PC-3 (cell line): ENCODE results near the gene MXRA7. TPM values are rescaled to one million over a fixed set of nuclear protein-coding genes. Genes with fewer than 3 reads are reported as not detected.

ENCODE experiments used
- ATAC-seq: fragments of 200-7000 bp; cut with Tn5 transposase; 2 replicates; pipeline ENCODE4 v1.9.1; 2020; ENCODE audit warnings: mild to moderate bottlenecking, moderate library complexity
- BruUV-seq: library from RNA; stranded (reverse); fragments of 400-500 nt; replicated peaks from 2 replicates; lab custom pipeline; 2021; lab: Mats Ljungman, UMichigan
- CTCF ChIA-PET: fragments of 300-600 bp; sonication (Branson Sonifier 250); formaldehyde crosslinking; loops from one replicate; lab custom pipeline; 2022; ENCODE audit warnings: antibody characterized with exemption; lab: Charles Lee
- POLR2A ChIA-PET: fragments of 300-600 bp; sonication (Branson Sonifier 250); formaldehyde crosslinking; loops from one replicate; lab custom pipeline; 2022; ENCODE audit warnings: antibody characterized with exemption; ENCODE audit not compliant: unreplicated experiment; lab: Charles Lee
- DNase-seq: peaks from one replicate; pipeline ENCODE4 v3.0.0-alpha.2; 2015
- H2AFZ ChIP-seq: fragments of 300-600 bp; sonication (generic); 2 replicates; pipeline ENCODE4 v1.6.0; 2016; ENCODE audit warnings: antibody characterized with exemption, low read length
- H3F3A ChIP-seq: fragments of 300-600 bp; sonication (generic); one replicate; pipeline ENCODE4 v1.6.0; 2017; ENCODE audit warnings: antibody characterized with exemption, low read length, control low read depth, mild to moderate bottlenecking; ENCODE audit not compliant: unreplicated experiment
- H3K27ac ChIP-seq: fragments of 300-600 bp; sonication (generic); 2 replicates; pipeline ENCODE4 v1.5.1; 2016; ENCODE audit warnings: mild to moderate bottlenecking, low read length
- H3K27me3 ChIP-seq: fragments of 300-600 bp; sonication (generic); 2 replicates; pipeline ENCODE4 v1.6.1; 2016; ENCODE audit warnings: low read length, mixed read lengths
- H3K36me3 ChIP-seq: fragments of 300-600 bp; sonication (generic); 2 replicates; pipeline ENCODE4 v1.6.1; 2016; ENCODE audit warnings: low read depth, mixed run types, low read length, mixed read lengths
- H3K4me1 ChIP-seq: fragments of 300-600 bp; sonication (generic); 2 replicates; pipeline ENCODE4 v1.5.1; 2016; ENCODE audit warnings: low read length; ENCODE audit not compliant: insufficient read depth
- H3K4me2 ChIP-seq: fragments of 300-600 bp; sonication (generic); 2 replicates; pipeline ENCODE4 v1.6.0; 2016; ENCODE audit warnings: low read length
- H3K4me3 ChIP-seq: fragments of 300-600 bp; sonication (generic); 2 replicates; pipeline ENCODE4 v1.5.1; 2016; ENCODE audit warnings: mild to moderate bottlenecking, low read length, mixed read lengths
- H3K79me2 ChIP-seq: fragments of 300-600 bp; sonication (generic); 2 replicates; pipeline ENCODE4 v1.6.1; 2017; ENCODE audit warnings: low read length, mixed read lengths
- H3K9ac ChIP-seq: fragments of 300-600 bp; sonication (generic); 2 replicates; pipeline ENCODE4 v1.6.0; 2016; ENCODE audit warnings: mild to moderate bottlenecking, low read length
- H3K9me2 ChIP-seq: fragments of 300-600 bp; sonication (generic); replicated peaks from 2 replicates; pipeline ENCODE4 v1.6.1; 2016; ENCODE audit warnings: mixed run types, low read length, mixed read lengths
- H3K9me3 ChIP-seq: fragments of 300-600 bp; sonication (generic); 2 replicates; pipeline ENCODE4 v1.6.1; 2016; ENCODE audit warnings: low read length, mixed read lengths
- H4K20me1 ChIP-seq: fragments of 300-600 bp; sonication (generic); 2 replicates; pipeline ENCODE4 v1.6.1; 2016; ENCODE audit warnings: low read length, mixed read lengths
- CTCF ChIP-seq: fragments of 300-600 bp; sonication (generic); conservative IDR thresholded peaks from 2 replicates; pipeline ENCODE4 v1.5.1; 2017; ENCODE audit warnings: antibody characterized with exemption, low read depth, mild to moderate bottlenecking, low read length
- EZH2 ChIP-seq: fragments of 300-600 bp; sonication (generic); IDR thresholded peaks from one replicate; pipeline ENCODE4 v1.6.1; 2017; ENCODE audit warnings: antibody characterized with exemption, mild to moderate bottlenecking, low read length; ENCODE audit not compliant: unreplicated experiment
- EZH2phosphoT487 ChIP-seq: fragments of 300-600 bp; sonication (generic); IDR thresholded peaks from 2 replicates; pipeline ENCODE4 v1.6.1; 2018; ENCODE audit warnings: mild to moderate bottlenecking, antibody characterized with exemption, low read length, borderline replicate concordance
- intact Hi-C: fragments of 100-400 bp; cut with micrococcal nuclease; formaldehyde crosslinking; loops from 2 replicates; pipeline ENCODE4 v1.9.0; 2023
- total RNA-seq: library from RNA; depleted of rRNA; stranded (reverse); fragments of >200 nt; gene quantifications from 2 replicates; pipeline ENCODE4 v1.2.3, GENCODE V29; 2014

The MXRA7 gene
- total RNA-seq, 1 experiment from 2014 or later: 98.3 TPM

- no TSS peak for BruUV-seq
- no peak for DNase-seq
- no peaks in the 10 kb centered on the region for H3F3A ChIP-seq
- H3K79me2 ChIP-seq: peaks cover 37% of the 10 kb centered on the region
- no peaks in the 10 kb centered on the region for H3K9me2 ChIP-seq
- no peak for ATAC-seq
- H3K4me1 ChIP-seq: peaks cover 6% of the 10 kb centered on the region
- H3K36me3 ChIP-seq: peaks cover 69% of the 10 kb centered on the region
- no peak overlapping the region for H3K27ac ChIP-seq
- H3K9me3 ChIP-seq: no peaks in the 10 kb centered on the region
- no peak overlapping the region for H3K4me2 ChIP-seq
- H3K27me3 ChIP-seq: no peaks in the 10 kb centered on the region
- no peak overlapping the region for H3K9ac ChIP-seq
- no peak overlapping the region for H2AFZ ChIP-seq
- intact Hi-C loops: no loop called here
- ChIA-PET POLR2A (interaction anchor here (0.5 kb wide), 1 partner anchor 27 kb away, joined by 8 read pairs; no protein-coding TSS in a partner anchor), CTCF (no interaction called here)
- TF ChIP-seq CTCF (no peak), EZH2phosphoT487 (no peak), EZH2 (no peak)
- no peak overlapping the region for H3K4me3 ChIP-seq
- no peaks in the 10 kb centered on the region for H4K20me1 ChIP-seq
Measured at GRCh38 chr17:76720211-76720610, 9.4 kb upstream of the MXRA7 start.

GRCh38 chr17:76718516-76718915 lies 7.8 kb upstream of the MXRA7 start:
- CTCF ChIA-PET: interaction anchor here (0.6 to 1.7 kb wide), 2 partner anchors 30 to 215 kb away, joined by 4 to 5 read pairs; no protein-coding TSS in a partner anchor
- no peaks in the 10 kb centered on the region for H3K27me3 ChIP-seq
- POLR2A ChIA-PET: no interaction called here
- DNase-seq: no peak
- H3K9me3 ChIP-seq: no peaks in the 10 kb centered on the region
- no peak overlapping the region for H3K27ac ChIP-seq
- no peak overlapping the region for H2AFZ ChIP-seq
- H3K4me2 ChIP-seq: no peak overlapping the region
- H4K20me1 ChIP-seq: no peaks in the 10 kb centered on the region
- BruUV-seq: no TSS peak
- H3F3A ChIP-seq: no peaks in the 10 kb centered on the region
- ATAC-seq: no peak
- H3K4me3 ChIP-seq: no peak overlapping the region
- no peak for TF ChIP-seq EZH2
- TF ChIP-seq CTCF: no peak
- no peak for TF ChIP-seq EZH2phosphoT487
- H3K36me3 ChIP-seq: peaks cover 74% of the 10 kb centered on the region
- no peaks in the 10 kb centered on the region for H3K9me2 ChIP-seq
- no peaks in the 10 kb centered on the region for H3K4me1 ChIP-seq
- H3K79me2 ChIP-seq: peaks cover 20% of the 10 kb centered on the region
- intact Hi-C loops: loop anchor here (10.0 kb wide), 2 partner anchors 74 to 154 kb away; partner anchors contain the start of gene ST6GALNAC1
- H3K9ac ChIP-seq: no peak overlapping the region

GRCh38 chr17:76716839-76717215 lies 6.1 kb upstream of the MXRA7 start:
- CTCF ChIA-PET: interaction anchor here (1.7 kb wide), 1 partner anchor 28 kb away, joined by 5 read pairs; no protein-coding TSS in a partner anchor
- H3K9ac ChIP-seq: no peak overlapping the region

More at GRCh38 chr17:76716839-76717215, 6.1 kb upstream of the MXRA7 start:
- TF ChIP-seq EZH2phosphoT487 (no peak), EZH2 (no peak), CTCF (no peak)
- no peaks in the 10 kb centered on the region for H3K9me3 ChIP-seq
- no peaks in the 10 kb centered on the region for H3K27me3 ChIP-seq
- H3K79me2 ChIP-seq: peaks cover 5% of the 10 kb centered on the region; the same call in 1 of the 2 replicates
- POLR2A ChIA-PET: no interaction called here
- no peak overlapping the region for H3K4me3 ChIP-seq
- intact Hi-C loops: loop anchor here (10.0 kb wide), 2 partner anchors 72 to 152 kb away; partner anchors contain the start of gene ST6GALNAC1
- ATAC-seq (no peak), DNase-seq (no peak)
- BruUV-seq: no TSS peak
- H3K4me2 ChIP-seq: no peak overlapping the region
- H3K4me1 ChIP-seq: no peaks in the 10 kb centered on the region
- peaks cover 65% of the 10 kb centered on the region for H3K36me3 ChIP-seq
- H3K9me2 ChIP-seq: no peaks in the 10 kb centered on the region
- H2AFZ ChIP-seq: no peak overlapping the region
- H4K20me1 ChIP-seq: no peaks in the 10 kb centered on the region
- no peak overlapping the region for H3K27ac ChIP-seq
- no peaks in the 10 kb centered on the region for H3F3A ChIP-seq
